GM20000 (cell line): ENCODE measurements around the gene RANBP17.

Source experiments
- DNase-seq: peaks from one replicate; pipeline ENCODE4 v3.0.0; 2012; ENCODE audit warnings: low spot score
- CTCF ChIP-seq: IDR thresholded peaks from 2 replicates; pipeline ENCODE4 v1.5.1; 2012; ENCODE audit warnings: mild to moderate bottlenecking, control low read depth; ENCODE audit errors: extremely low read depth, missing control alignments

Gene RANBP17

GRCh38 chr5:171143926-171144325 lies 282.1 kb downstream of the RANBP17 start:
- no peak for DNase-seq
- no peak for TF ChIP-seq CTCF

GRCh38 chr5:171149333-171149732 lies 287.5 kb downstream of the RANBP17 start:
- peak; percentile 35 for DNase-seq
- TF ChIP-seq CTCF, result no peak

- no peak for DNase-seq
- TF ChIP-seq CTCF, result no peak
Observed at GRCh38 chr5:171149772-171150171, 288.0 kb downstream of the RANBP17 start.

GRCh38 chr5:171152382-171152781 lies 290.6 kb downstream of the RANBP17 start:
- DNase-seq, result no peak
- TF ChIP-seq CTCF, result no peak

- no peak for DNase-seq
Observed at GRCh38 chr5:171155621-171156020, 293.8 kb downstream of the RANBP17 start.

GRCh38 chr5:171157276-171157675 lies 295.5 kb downstream of the RANBP17 start:
- no peak for TF ChIP-seq CTCF
- DNase-seq, result no peak

More at GRCh38 chr5:171155621-171156020, 293.8 kb downstream of the RANBP17 start:
- TF ChIP-seq CTCF, result no peak

GRCh38 chr5:171157775-171158174 lies 296.0 kb downstream of the RANBP17 start:
- TF ChIP-seq CTCF, result no peak
- DNase-seq, result no peak
